HEK293T (cell line): ENCODE data around the gene FSIP1.

ENCODE experiments used
- ARNT ChIP-seq: fragments of 450-650 bp; IDR thresholded peaks from 2 replicates; pipeline ENCODE4 v1.6.1; 2017; ENCODE audit warnings: mild to moderate bottlenecking
- BHLHE40 ChIP-seq: fragments of 450-650 bp; IDR thresholded peaks from 2 replicates; pipeline ENCODE4 v1.6.1; 2016; ENCODE audit warnings: mild to moderate bottlenecking, moderate library complexity, borderline replicate concordance
- CTBP1 ChIP-seq: fragments of 450-650 bp; IDR thresholded peaks from 2 replicates; pipeline ENCODE4 v1.6.1; 2016; ENCODE audit warnings: borderline replicate concordance
- ELF4 ChIP-seq: fragments of 450-650 bp; IDR thresholded peaks from 2 replicates; pipeline ENCODE4 v1.6.1; 2017; ENCODE audit warnings: antibody characterized with exemption
- FOXA1 ChIP-seq: fragments of 450-650 bp; IDR thresholded peaks from 2 replicates; pipeline ENCODE4 v1.6.1; 2016; ENCODE audit warnings: mild to moderate bottlenecking
- FOXM1 ChIP-seq: fragments of 450-650 bp; IDR thresholded peaks from 2 replicates; pipeline ENCODE4 v1.6.1; 2017; ENCODE audit warnings: mild to moderate bottlenecking, borderline replicate concordance
- HDGF ChIP-seq: fragments of 450-650 bp; IDR thresholded peaks from 2 replicates; pipeline ENCODE4 v1.6.1; 2017; ENCODE audit warnings: antibody characterized with exemption, borderline replicate concordance
- NFRKB ChIP-seq: fragments of 450-650 bp; IDR thresholded peaks from 2 replicates; pipeline ENCODE4 v1.6.1; 2016; ENCODE audit warnings: mild to moderate bottlenecking, moderate library complexity
- PKNOX1 ChIP-seq: fragments of 450-650 bp; IDR thresholded peaks from 2 replicates; pipeline ENCODE4 v1.6.1; 2016
- SP1 ChIP-seq: fragments of 450-650 bp; IDR thresholded peaks from 2 replicates; pipeline ENCODE4 v1.6.1; 2017
- SUZ12 ChIP-seq: fragments of 450-650 bp; IDR thresholded peaks from 2 replicates; pipeline ENCODE4 v1.6.1; 2016; ENCODE audit warnings: mild to moderate bottlenecking
- TARDBP ChIP-seq: fragments of 450-650 bp; IDR thresholded peaks from 2 replicates; pipeline ENCODE4 v1.6.1; 2016
- ZNF384 ChIP-seq: fragments of 450-650 bp; IDR thresholded peaks from 2 replicates; pipeline ENCODE4 v1.6.1; 2016

- TF ChIP-seq SP1: no peak
- no peak for TF ChIP-seq BHLHE40
- no peak for TF ChIP-seq HDGF
- TF ChIP-seq ELF4: no peak
- TF ChIP-seq ARNT: no peak
- TF ChIP-seq CTBP1: no peak
- TF ChIP-seq ZNF384: no peak
- no peak for TF ChIP-seq SUZ12
- TF ChIP-seq FOXM1: no peak
- no peak for TF ChIP-seq NFRKB
- no peak for TF ChIP-seq PKNOX1
- TF ChIP-seq FOXA1: no peak
- no peak for TF ChIP-seq TARDBP
These were observed 47.5 kb upstream of the FSIP1 start for GRCh38 chr15:39830166-39830565.
